HL-60 (cell line): ENCODE results near the gene IER2.

Experiments used
- GABPA ChIP-seq: IDR thresholded peaks from 2 replicates; pipeline ENCODE4 v1.6.1; 2012; ENCODE audit warnings: low read depth
- POLR2AphosphoS5 ChIP-seq: IDR thresholded peaks from 2 replicates; pipeline ENCODE4 v1.6.1; 2012; ENCODE audit warnings: low read depth
- TF ChIP-seq, protein P1 (sequence below): IDR thresholded peaks from one replicate; pipeline ENCODE4 v1.5.1; 2011; ENCODE audit warnings: low read length, control low read depth, inconsistent platforms; ENCODE audit not compliant: insufficient read depth
- TF ChIP-seq, protein P2 (sequence below): IDR thresholded peaks from 2 replicates; pipeline ENCODE4 v1.6.1; 2012; ENCODE audit warnings: low read depth; ENCODE audit not compliant: insufficient replicate concordance

DNA sequence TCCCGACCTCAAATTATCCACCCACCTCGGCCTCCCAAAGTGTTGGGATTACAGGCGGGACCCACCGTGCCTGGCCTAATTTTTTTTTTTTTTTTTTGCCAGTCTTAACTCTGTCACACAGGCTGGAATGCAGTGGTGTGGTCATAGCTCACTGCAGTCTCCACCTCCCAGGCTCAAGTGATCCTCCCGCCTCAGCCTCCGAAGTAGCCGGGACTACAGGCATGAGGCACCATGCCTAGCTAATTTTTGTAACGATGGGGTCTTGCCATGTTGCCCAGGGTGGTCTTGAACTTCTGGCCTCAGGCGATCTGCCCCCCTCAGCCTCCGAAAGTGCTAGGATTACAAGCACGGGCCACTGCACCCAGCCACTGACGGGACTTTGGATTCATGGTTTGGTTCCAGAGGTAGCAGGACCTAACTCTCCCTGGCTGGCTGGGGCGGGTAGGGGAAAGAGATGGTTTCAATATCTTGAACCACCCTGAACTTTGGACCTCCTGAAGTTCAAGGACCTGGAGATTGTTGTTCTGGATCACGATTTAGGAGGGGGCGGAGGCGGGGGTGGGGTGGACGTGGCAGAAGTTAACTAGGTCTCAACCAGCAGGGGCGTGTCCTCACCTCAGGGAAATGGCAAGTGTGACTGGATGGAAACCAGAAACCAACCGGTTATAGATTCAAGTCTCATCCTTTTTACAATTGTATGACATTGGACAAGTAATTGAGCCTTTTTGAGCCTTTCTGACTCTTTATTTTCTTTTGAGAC, 40.8 kb downstream of the IER2 start:
- TF ChIP-seq, protein P1, sequence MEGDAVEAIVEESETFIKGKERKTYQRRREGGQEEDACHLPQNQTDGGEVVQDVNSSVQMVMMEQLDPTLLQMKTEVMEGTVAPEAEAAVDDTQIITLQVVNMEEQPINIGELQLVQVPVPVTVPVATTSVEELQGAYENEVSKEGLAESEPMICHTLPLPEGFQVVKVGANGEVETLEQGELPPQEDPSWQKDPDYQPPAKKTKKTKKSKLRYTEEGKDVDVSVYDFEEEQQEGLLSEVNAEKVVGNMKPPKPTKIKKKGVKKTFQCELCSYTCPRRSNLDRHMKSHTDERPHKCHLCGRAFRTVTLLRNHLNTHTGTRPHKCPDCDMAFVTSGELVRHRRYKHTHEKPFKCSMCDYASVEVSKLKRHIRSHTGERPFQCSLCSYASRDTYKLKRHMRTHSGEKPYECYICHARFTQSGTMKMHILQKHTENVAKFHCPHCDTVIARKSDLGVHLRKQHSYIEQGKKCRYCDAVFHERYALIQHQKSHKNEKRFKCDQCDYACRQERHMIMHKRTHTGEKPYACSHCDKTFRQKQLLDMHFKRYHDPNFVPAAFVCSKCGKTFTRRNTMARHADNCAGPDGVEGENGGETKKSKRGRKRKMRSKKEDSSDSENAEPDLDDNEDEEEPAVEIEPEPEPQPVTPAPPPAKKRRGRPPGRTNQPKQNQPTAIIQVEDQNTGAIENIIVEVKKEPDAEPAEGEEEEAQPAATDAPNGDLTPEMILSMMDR, result no peak
- TF ChIP-seq POLR2AphosphoS5 (no peak), GABPA (no peak)
- TF ChIP-seq, protein P2, sequence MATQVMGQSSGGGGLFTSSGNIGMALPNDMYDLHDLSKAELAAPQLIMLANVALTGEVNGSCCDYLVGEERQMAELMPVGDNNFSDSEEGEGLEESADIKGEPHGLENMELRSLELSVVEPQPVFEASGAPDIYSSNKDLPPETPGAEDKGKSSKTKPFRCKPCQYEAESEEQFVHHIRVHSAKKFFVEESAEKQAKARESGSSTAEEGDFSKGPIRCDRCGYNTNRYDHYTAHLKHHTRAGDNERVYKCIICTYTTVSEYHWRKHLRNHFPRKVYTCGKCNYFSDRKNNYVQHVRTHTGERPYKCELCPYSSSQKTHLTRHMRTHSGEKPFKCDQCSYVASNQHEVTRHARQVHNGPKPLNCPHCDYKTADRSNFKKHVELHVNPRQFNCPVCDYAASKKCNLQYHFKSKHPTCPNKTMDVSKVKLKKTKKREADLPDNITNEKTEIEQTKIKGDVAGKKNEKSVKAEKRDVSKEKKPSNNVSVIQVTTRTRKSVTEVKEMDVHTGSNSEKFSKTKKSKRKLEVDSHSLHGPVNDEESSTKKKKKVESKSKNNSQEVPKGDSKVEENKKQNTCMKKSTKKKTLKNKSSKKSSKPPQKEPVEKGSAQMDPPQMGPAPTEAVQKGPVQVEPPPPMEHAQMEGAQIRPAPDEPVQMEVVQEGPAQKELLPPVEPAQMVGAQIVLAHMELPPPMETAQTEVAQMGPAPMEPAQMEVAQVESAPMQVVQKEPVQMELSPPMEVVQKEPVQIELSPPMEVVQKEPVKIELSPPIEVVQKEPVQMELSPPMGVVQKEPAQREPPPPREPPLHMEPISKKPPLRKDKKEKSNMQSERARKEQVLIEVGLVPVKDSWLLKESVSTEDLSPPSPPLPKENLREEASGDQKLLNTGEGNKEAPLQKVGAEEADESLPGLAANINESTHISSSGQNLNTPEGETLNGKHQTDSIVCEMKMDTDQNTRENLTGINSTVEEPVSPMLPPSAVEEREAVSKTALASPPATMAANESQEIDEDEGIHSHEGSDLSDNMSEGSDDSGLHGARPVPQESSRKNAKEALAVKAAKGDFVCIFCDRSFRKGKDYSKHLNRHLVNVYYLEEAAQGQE, result no peak
